ENCODE results near the gene ISG15. TPM values are rescaled to one million over a fixed set of nuclear protein-coding genes. Genes with fewer than 3 reads are reported as not detected.

Gene ISG15
- total RNA-seq, 1 donor, result 34.7 TPM

DNA sequence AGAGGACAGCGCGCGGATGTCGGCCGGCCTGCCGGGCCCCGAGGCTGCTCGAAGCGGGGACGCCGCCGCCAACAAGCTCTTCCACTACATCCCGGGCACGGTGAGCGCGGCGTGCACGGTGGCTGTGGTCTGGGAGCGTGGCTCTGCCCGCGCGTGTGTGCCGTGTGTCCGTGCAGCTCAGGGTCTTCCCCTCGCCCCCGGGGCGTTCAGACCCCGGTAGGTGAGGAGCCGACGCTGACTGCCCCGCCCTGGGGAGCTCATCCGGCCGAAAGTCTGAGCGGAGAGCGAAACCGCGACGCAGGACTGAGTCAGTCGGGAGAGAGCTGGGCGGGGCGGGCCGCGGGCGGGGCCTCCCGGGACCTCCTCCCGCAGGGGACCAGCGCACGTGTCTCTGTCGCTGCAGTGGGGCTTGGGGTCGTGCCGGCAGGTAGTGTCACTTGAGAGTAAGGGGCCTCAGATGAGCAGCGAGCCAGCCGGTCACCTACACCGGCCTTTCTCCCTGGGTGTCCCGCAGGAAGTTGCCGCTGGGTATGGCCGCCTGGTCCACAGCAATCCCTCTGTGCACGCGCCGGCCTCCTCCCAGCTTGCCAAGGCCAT lies 46.5 kb upstream of the ISG15 start:
- TF ChIP-seq, protein P1, sequence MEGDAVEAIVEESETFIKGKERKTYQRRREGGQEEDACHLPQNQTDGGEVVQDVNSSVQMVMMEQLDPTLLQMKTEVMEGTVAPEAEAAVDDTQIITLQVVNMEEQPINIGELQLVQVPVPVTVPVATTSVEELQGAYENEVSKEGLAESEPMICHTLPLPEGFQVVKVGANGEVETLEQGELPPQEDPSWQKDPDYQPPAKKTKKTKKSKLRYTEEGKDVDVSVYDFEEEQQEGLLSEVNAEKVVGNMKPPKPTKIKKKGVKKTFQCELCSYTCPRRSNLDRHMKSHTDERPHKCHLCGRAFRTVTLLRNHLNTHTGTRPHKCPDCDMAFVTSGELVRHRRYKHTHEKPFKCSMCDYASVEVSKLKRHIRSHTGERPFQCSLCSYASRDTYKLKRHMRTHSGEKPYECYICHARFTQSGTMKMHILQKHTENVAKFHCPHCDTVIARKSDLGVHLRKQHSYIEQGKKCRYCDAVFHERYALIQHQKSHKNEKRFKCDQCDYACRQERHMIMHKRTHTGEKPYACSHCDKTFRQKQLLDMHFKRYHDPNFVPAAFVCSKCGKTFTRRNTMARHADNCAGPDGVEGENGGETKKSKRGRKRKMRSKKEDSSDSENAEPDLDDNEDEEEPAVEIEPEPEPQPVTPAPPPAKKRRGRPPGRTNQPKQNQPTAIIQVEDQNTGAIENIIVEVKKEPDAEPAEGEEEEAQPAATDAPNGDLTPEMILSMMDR (IDR thresholded peaks at IDR 0.05; ENCODE audit: insufficient read depth, low read length), result no peak
- peak; percentile 35 for DNase-seq (ENCODE audit: low read depth)
- peak overlapping the region; percentile 75 for H3K4me3 ChIP-seq (ENCODE audit: low read depth, low read length)

DNA sequence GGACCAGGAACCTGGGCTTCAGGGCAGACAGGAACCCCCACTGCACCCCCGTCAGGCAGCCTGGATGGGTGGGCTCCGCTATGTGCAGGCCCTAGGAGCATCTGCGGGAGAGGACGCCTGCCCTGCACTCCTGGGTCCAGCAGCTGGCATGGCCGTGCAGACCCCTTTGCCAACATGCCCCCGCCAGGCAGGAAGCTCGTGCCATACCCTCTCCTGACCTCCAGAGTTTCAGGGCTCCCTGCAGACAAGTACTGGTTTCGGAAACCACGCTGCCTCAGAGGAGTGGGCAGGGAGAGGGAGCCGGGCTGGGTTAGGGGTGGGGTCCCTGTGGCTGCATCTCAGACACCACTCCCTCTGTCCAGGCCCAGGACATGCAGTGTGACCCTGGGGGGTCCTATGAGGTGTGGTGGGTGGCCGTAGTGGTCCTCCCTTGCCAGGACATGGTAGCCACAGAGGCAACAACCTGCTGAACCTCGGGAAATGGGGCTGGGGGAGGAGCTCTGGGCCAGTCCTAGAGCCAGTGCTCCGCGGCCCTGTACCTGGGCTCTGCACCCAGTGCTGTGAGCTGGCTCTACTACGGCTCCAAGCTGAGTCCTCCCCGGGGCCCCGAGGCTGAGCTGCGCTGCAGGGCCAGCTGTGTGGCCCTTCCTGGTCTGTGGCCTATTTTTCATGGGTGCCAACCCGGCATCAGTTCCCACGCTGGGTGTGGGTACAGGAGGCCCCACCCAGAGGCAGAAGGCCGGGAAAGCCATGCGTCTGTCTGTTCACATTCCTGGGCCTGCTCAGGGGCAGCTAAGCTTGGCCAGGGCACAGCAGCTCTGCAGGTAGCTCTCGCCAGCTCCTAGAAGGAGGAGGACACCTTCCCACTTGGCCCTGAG lies 45.6 kb upstream of the ISG15 start:
- no peak for DNase-seq (ENCODE audit: low read depth)
- TF ChIP-seq, protein P1 (IDR thresholded peaks at IDR 0.05; ENCODE audit: insufficient read depth, low read length), result no peak
- H3K4me3 ChIP-seq (ENCODE audit: low read depth, low read length), result no peak overlapping the region

DNA sequence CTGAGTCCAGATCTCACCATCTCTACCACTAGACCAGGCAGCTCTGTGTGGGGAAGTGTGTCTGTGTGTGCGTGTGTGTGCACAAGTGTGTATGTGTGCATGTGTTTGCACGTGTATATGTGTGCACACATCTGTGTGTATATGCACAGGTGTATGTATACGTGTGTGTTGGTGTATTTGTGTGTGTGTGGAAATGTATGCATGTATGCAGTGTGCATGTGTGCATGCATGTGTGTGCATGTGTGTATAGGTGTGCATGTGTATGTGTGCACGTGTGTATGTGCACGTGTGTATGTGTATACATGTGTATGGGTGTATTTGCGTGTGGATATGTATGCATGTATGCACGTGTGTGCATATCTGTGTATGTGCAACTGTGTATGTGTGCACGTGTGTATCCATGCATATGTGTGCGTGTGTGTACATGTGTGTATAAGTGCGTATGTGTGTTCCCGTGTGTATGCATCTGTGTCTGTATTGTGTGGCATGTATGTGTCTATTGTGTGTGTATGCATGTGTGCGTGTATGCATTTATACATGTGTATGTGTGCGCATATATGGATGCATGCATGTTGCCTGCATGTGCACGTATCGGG lies 43.9 kb upstream of the ISG15 start:
- no peak for DNase-seq (ENCODE audit: low read depth)
- TF ChIP-seq, protein P1 (IDR thresholded peaks at IDR 0.05; ENCODE audit: insufficient read depth, low read length), result no peak
- no peak overlapping the region for H3K4me3 ChIP-seq (ENCODE audit: low read depth, low read length)

DNA sequence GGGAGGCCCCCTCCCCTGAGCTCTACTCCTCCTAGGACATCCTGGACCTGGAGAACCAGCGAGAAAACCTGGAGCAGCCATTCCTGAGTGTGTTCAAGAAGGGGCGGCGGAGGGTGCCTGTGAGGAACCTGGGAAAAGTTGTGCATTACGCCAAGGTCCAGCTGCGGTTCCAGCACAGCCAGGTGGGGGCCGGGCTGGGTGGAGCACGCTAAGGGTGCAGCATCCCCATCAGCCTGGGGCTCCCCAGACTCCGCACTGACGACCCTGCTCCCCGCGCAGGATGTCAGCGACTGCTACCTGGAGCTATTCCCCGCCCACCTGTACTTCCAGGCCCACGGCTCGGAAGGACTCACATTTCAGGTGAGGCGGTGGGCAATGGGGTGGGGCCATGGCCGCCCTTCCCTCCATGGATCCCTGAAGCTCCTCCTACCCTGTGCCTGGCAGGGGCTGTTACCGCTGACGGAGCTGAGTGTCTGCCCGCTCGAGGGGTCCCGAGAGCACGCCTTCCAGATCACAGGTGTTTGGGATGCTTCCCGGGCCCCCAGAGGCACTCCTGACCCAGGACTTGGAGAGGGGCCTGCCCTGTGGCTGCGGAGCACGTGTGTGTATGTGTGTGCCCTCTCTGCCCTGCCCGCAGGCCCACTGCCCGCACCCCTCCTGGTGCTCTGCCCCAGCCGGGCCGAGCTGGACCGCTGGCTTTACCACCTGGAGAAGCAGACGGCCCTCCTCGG lies 42.9 kb upstream of the ISG15 start:
- no peak for DNase-seq (ENCODE audit: low read depth)
- no peak overlapping the region for H3K4me3 ChIP-seq (ENCODE audit: low read depth, low read length)
- TF ChIP-seq, protein P1 (IDR thresholded peaks at IDR 0.05; ENCODE audit: insufficient read depth, low read length), result no peak

DNA sequence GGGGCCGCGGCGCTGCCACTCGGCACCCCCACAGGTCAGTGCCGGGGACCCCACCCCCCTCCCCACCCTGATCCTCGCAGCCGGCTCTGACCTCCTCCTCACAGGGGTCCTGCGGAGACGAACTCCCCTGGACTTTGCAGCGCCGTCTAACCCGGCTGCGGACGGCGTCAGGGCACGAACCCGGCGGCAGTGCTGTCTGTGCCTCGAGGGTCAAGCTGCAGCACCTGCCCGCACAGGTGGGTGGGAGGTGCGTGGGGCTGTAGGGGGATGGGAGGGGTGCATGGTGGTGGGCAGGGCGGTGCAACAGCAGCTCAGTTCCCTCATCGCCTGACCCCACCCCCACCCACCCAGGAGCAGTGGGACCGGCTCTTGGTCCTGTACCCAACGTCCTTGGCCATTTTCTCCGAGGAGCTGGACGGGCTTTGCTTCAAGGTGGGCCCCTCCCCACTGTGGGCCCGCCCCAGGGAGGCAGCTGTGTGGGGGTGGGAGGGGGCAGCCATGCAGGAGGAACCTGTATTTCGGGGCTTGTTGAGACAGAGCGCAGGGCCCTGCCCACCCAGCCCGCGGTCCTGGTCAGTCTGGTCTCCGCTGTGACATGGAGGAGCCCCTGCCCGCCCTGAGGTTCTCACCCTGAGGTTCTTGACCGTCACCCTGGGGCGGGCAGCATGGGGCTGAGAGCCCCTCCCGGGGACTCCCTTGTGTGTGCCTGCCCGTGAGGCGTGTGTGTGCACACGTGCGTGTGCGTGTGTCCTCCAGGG lies 42.1 kb upstream of the ISG15 start:
- DNase-seq (ENCODE audit: low read depth), result no peak
- H3K4me3 ChIP-seq (ENCODE audit: low read depth, low read length), result no peak overlapping the region
- TF ChIP-seq, protein P1 (IDR thresholded peaks at IDR 0.05; ENCODE audit: insufficient read depth, low read length), result no peak

Measured in fibroblast of the aortic adventitia (primary cell).